HG02981 (cell line): ENCODE data around the gene UGT2A2.

Experiments used
- ATAC-seq: cut with Tn5 transposase; IDR thresholded peaks from one replicate; pipeline ENCODE4 v1.9.1; 2021; ENCODE audit warnings: mild to moderate bottlenecking, moderate library complexity; ENCODE audit not compliant: unreplicated experiment

UGT2A2 gene

DNA sequence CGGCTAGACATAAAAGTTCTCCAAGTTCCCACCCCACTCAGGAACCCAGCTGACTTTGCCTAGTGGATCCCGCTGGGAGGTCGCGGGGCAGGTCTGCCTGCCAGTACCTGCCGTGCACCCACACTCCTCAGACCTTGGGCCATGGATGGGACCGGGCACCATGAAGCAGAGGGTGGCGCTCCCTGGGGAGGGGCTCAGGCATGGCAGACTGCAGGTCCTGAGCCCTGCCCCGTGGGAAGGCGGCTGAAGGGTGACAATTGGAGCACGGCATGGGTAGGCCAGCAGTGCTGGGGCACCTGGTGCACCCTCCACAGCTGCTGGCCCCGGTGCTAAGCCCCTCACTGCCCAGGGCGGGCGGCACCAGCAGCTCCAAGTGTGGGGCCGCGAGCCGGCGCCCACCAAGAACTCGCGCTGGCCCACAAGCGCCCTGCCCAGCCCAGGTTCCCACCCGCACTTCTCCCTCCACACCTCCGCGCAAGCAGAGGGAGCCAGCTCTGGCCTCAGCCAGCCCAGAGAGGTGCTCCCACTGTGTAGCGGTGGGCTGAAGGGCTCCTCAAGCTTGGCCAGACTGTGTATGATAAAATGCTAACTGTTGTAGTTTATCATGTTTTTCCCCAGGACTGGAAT lies 63.1 kb downstream of the UGT2A2 start:
- no peak for ATAC-seq

DNA sequence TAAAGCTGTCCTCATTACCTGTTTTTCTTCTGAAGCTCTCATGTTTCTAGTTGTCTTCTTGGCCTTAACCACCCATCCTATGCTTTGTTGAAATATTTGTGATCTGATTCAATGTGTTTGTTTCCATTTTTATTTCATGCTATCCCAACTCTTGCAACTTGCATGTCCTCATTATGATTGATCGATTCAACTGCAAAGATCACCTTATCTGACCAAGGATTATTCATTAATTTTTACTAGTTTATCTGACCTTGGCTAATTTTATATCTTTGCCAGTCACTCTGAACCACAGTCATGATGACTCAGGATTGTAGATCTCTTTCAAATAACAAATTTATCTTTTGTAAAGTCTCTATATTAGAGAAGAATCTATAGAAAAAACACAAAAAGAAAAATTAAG lies 70.7 kb downstream of the UGT2A2 start:
- ATAC-seq, result no peak

DNA sequence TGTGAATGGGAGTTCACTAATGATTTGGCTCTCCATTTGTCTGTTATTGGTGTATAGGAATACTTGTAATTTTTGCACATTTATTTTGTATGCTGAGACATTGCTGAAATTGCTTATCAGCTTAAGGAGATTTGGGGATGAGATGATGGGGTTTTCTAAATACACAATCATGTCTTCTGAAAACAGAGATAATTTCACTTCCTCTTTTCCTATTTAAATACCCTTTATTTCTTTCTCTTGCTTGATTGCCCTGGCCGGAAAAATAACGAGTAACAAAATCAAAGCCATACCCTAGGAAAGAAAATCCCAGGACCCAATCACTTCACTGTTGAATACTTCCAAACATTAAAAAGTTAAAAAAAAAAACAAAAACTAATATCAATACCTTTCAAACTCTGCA lies 76.0 kb downstream of the UGT2A2 start:
- ATAC-seq, result no peak

DNA sequence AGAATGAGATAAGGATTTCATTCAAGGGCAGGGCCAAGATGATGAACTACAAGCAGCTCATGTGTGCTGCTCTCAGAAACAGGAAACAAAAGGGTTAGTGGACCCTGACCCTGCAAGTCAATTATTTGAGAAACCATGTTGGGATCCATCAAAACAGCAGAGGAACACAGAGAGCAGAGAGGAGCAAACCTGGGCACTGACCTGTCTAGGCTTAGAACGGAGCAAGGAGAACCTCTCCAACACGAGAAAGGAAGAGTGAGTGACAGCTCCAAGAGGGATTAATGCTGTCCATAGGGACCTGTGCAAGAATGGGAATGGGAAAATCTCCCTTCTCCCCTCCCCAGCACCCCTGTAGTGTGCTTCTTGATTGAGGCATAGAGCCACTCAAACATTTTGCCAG lies 89.8 kb downstream of the UGT2A2 start:
- no peak for ATAC-seq

DNA sequence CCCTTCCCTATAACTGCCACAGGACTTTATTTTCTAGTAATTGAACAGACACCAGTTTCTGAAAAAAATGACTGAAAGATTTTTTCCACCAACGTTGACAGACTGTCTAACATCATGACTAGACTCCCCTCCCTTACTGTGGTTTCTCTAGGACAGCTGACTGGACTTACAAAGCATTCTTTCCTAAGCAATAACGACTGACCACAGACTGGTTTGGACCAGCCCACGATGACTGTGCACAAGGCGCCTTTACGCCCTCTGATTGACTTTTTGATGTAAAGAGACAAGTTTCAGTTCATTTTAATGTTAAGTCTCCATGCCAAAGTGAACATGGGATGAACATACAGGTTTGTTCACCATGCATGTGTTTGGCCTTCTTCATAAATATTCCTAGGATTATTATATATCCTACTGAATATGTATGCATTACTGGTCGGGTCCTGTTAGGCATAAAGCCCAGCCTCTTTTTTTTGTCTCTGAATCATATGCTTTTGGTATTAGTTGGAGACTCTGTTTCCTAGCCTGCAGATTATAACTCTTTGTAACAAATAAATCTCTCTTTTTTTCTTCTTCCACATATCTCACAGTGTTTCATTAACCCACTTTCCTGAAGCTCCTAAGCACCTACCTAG lies 93.2 kb downstream of the UGT2A2 start:
- ATAC-seq, result no peak
